PC-9 (cell line): ENCODE data around the gene SUPT3H. TPM values are rescaled to one million over a fixed set of nuclear protein-coding genes. Genes with fewer than 3 reads are reported as not detected.

Experiments used
- BruUV-seq: library from RNA; stranded (reverse); fragments of 400-500 nt; replicated peaks from 2 replicates; lab custom pipeline; 2021; lab: Mats Ljungman, UMichigan
- CTCF ChIA-PET: fragments of 300-600 bp; sonication (Branson Sonifier 250); formaldehyde crosslinking; loops from one replicate; lab custom pipeline; 2022; ENCODE audit warnings: antibody characterized with exemption; lab: Charles Lee
- POLR2A ChIA-PET: fragments of 300-600 bp; sonication (Branson Sonifier 250); formaldehyde crosslinking; loops from one replicate; lab custom pipeline; 2022; ENCODE audit warnings: antibody characterized with exemption; ENCODE audit not compliant: unreplicated experiment; lab: Charles Lee
- DNase-seq, 2 experiments: peaks; one replicate each; pipeline versions ENCODE4 v3.0.0 to v3.0.0-alpha.2; 2015 to 2022; ENCODE audit warnings: mixed read lengths in 1 of 2
- H2AFZ ChIP-seq: fragments of 200-600 bp; sonication (generic); 2 replicates; pipeline ENCODE4 v1.8.1; 2017; ENCODE audit warnings: antibody characterized with exemption
- H3F3A ChIP-seq: fragments of 200-600 bp; sonication (generic); 2 replicates; pipeline ENCODE4 v1.8.1; 2017; ENCODE audit warnings: antibody characterized with exemption, mild to moderate bottlenecking, low read depth; ENCODE audit not compliant: insufficient read depth
- H3K27ac ChIP-seq: fragments of 200-600 bp; sonication (generic); 2 replicates; pipeline ENCODE4 v1.6.1; 2016; ENCODE audit warnings: mixed run types
- H3K27me3 ChIP-seq: fragments of 200-600 bp; sonication (generic); 2 replicates; pipeline ENCODE4 v1.6.1; 2016; ENCODE audit warnings: low read depth, mixed run types; ENCODE audit not compliant: insufficient read depth
- H3K36me3 ChIP-seq: fragments of 200-600 bp; sonication (generic); 2 replicates; pipeline ENCODE4 v1.6.1; 2016; ENCODE audit warnings: low read depth, mixed run types
- H3K4me1 ChIP-seq: fragments of 200-600 bp; sonication (generic); replicated peaks from 2 replicates; pipeline ENCODE4 v1.6.1; 2016; ENCODE audit warnings: mixed run types; ENCODE audit not compliant: insufficient read depth
- H3K4me2 ChIP-seq: fragments of 200-600 bp; sonication (generic); 2 replicates; pipeline ENCODE4 v1.6.1; 2017; ENCODE audit warnings: mixed run types
- H3K4me3 ChIP-seq: fragments of 200-600 bp; sonication (generic); 2 replicates; pipeline ENCODE4 v1.6.1; 2016; ENCODE audit warnings: mixed run types
- H3K79me2 ChIP-seq: fragments of 200-600 bp; sonication (generic); 2 replicates; pipeline ENCODE4 v1.6.1; 2017; ENCODE audit warnings: low read depth, mixed run types
- H3K9me2 ChIP-seq: fragments of 200-600 bp; sonication (generic); 2 replicates; pipeline ENCODE4 v1.8.1; 2017; ENCODE audit warnings: mild to moderate bottlenecking; ENCODE audit not compliant: insufficient read depth
- H3K9me3 ChIP-seq: fragments of 200-600 bp; sonication (generic); 2 replicates; pipeline ENCODE4 v1.8.1; 2016; ENCODE audit warnings: low read depth; ENCODE audit not compliant: insufficient read depth
- H4K20me1 ChIP-seq: fragments of 200-600 bp; sonication (generic); 2 replicates; pipeline ENCODE4 v1.8.1; 2017; ENCODE audit not compliant: insufficient read depth
- CTCF ChIP-seq: fragments of 200-600 bp; sonication (generic); conservative IDR thresholded peaks from 2 replicates; pipeline ENCODE4 v1.6.1; 2017; ENCODE audit warnings: mixed run types, antibody characterized with exemption, mild to moderate bottlenecking, moderate library complexity
- EZH2 ChIP-seq: fragments of 200-600 bp; sonication (generic); IDR thresholded peaks from 2 replicates; pipeline ENCODE4 v1.8.0; 2017; ENCODE audit warnings: antibody characterized with exemption, low read depth
- intact Hi-C: fragments of 100-400 bp; cut with micrococcal nuclease; formaldehyde crosslinking; loops from one replicate; pipeline ENCODE4 v1.10.0; 2022; ENCODE audit not compliant: unreplicated experiment
- total RNA-seq: library from RNA; stranded (reverse); gene quantifications from 2 replicates; pipeline ENCODE4 v1.2.3, GENCODE V29; 2021

SUPT3H gene
- total RNA-seq, 1 experiment from 2014 or later, result 9.2 TPM

DNA sequence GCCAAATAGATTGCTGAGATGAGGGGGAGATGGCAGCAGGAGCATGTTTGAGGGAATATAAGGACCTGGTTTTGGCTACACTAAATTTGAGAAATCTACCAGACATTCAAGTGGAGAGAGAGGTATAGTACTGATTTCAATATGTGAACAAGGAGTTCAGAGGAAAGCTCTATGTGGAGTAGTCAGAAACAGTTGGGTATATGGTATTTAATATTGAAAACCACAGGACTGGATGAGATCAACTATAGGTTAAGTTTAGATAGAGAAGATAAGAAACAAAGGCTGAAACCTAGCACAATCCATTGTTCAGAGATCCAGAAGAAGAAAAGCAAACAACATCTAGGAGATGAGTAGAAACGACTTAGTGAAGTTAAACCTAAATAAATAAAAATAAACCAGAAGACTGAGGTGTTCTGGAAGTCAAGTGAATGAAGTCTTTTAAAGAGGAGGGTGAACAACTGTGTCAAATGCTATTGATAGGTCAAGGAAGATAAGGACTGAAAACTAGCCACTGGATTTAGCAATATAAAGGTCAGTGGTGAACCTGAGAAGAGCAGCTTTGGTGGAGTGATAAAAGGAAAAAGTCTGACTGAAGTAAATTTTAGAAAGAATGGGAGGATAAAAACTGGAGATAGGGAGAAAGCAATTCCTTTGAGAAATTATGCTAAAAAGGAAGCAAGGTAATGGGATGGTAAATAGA lies 170.8 kb downstream of the SUPT3H start:
- H3K27me3 ChIP-seq, result no peaks in the 10 kb centered on the region
- H3K4me2 ChIP-seq, result no peak overlapping the region
- H2AFZ ChIP-seq, result no peak overlapping the region
- no peaks in the 10 kb centered on the region for H3K79me2 ChIP-seq
- no peak overlapping the region for H3K27ac ChIP-seq
- H3K4me3 ChIP-seq, result no peak overlapping the region
- no peak for DNase-seq
- no peaks in the 10 kb centered on the region for H3K4me1 ChIP-seq
- no TSS peak for BruUV-seq
- H4K20me1 ChIP-seq, result 0 out of 2 replicates have a peak, but pooled peaks cover 3% of the 10 kb centered on the region
- H3K36me3 ChIP-seq, result no peaks in the 10 kb centered on the region
- ChIA-PET CTCF (no interaction called here), POLR2A (no interaction called here)
- intact Hi-C loops, result no loop called here
- no peaks in the 10 kb centered on the region for H3F3A ChIP-seq
- H3K9me3 ChIP-seq, result 0 out of 2 replicates have a peak, but pooled peaks cover 4% of the 10 kb centered on the region
- no peak for TF ChIP-seq EZH2
- TF ChIP-seq CTCF, result no peak
- H3K9me2 ChIP-seq, result no peaks in the 10 kb centered on the region

- H3K4me1 ChIP-seq, result no peaks in the 10 kb centered on the region
- H3K79me2 ChIP-seq, result no peaks in the 10 kb centered on the region
- no peaks in the 10 kb centered on the region for H3K27me3 ChIP-seq
- H3F3A ChIP-seq, result no peaks in the 10 kb centered on the region
- no peak for DNase-seq
- no peak overlapping the region for H3K4me3 ChIP-seq
- no peak overlapping the region for H2AFZ ChIP-seq
- no peaks in the 10 kb centered on the region for H3K9me3 ChIP-seq
- 0 out of 2 replicates have a peak, but pooled peaks cover 3% of the 10 kb centered on the region for H4K20me1 ChIP-seq
- ChIA-PET POLR2A (no interaction called here), CTCF (no interaction called here)
- no peak overlapping the region for H3K4me2 ChIP-seq
- H3K9me2 ChIP-seq, result no peaks in the 10 kb centered on the region
- intact Hi-C loops, result no loop called here
- H3K36me3 ChIP-seq, result no peaks in the 10 kb centered on the region
- TF ChIP-seq EZH2 (no peak), CTCF (no peak)
- no TSS peak for BruUV-seq
- H3K27ac ChIP-seq, result no peak overlapping the region
Measured at GRCh38 chr6:45201484-45201883, 176.2 kb downstream of the SUPT3H start.

GRCh38 chr6:45200510-45200909 lies 177.2 kb downstream of the SUPT3H start:
- no peaks in the 10 kb centered on the region for H3K9me2 ChIP-seq
- 0 out of 2 replicates have a peak, but pooled peaks cover 3% of the 10 kb centered on the region for H4K20me1 ChIP-seq
- no peak for DNase-seq
- no peaks in the 10 kb centered on the region for H3K9me3 ChIP-seq
- no peaks in the 10 kb centered on the region for H3K36me3 ChIP-seq
- ChIA-PET POLR2A (no interaction called here), CTCF (no interaction called here)
- H3K27ac ChIP-seq, result no peak overlapping the region
- no peaks in the 10 kb centered on the region for H3K79me2 ChIP-seq
- TF ChIP-seq EZH2 (no peak), CTCF (no peak)
- H3K4me3 ChIP-seq, result no peak overlapping the region
- H2AFZ ChIP-seq, result no peak overlapping the region
- no peaks in the 10 kb centered on the region for H3F3A ChIP-seq
- BruUV-seq, result no TSS peak
- H3K4me1 ChIP-seq, result no peaks in the 10 kb centered on the region
- intact Hi-C loops, result no loop called here
- H3K27me3 ChIP-seq, result no peaks in the 10 kb centered on the region
- no peak overlapping the region for H3K4me2 ChIP-seq
